ENCODE measurements around the gene COMMD3.
A peak's percentile ranks its signal among the peaks of the same experiment; 100 is the strongest.
"Not testable (repeated sequence)": the region's sequence is repeated elsewhere in the genome, so short reads cannot be mapped to it uniquely, and the experiment has no call there.

COMMD3 gene

DNA sequence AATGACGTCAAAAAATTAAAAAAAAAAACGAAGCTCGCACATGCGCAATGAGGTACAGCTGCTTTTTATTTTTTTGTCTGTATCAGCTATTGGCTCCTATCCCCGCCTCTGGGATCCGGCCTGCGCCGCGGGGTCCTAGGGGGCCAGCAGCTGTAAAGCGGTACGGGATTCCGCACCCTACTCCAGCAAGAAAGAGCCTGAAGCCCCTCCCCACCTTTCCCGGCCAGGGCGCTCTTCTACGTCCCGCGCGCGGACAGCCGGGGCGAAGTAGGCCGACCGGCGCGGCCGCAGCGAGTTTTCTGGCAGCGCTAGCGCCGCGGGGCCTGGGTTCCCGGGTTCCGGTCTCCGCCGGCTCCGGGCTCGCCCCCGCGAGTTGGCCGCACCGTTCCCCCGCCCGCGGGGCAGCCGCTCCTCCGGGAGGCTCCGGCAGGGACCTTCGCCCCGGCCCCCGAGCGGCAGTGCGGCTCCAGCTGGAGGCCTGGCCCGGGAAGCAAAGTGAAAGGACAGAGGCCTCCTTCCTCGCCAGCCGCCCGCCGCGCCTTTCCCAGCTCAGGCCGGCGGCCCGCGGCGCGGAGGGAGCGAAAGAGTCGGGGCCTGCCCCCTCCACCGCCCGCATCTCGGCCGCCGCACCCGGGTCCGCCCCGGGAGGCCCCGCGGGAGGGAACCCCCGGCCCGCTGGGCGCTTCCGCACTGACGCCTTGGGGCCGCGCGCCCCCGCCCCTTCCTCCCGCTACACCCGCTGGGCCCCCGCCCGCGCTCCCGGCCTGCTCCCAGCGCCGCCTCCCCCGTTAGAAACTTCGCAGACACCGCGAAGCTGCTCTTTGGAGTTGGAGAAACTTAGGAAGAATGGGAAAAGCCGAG lies 24.4 kb downstream of the COMMD3 start:
- peak; percentile 93 for DNase-seq

DNA sequence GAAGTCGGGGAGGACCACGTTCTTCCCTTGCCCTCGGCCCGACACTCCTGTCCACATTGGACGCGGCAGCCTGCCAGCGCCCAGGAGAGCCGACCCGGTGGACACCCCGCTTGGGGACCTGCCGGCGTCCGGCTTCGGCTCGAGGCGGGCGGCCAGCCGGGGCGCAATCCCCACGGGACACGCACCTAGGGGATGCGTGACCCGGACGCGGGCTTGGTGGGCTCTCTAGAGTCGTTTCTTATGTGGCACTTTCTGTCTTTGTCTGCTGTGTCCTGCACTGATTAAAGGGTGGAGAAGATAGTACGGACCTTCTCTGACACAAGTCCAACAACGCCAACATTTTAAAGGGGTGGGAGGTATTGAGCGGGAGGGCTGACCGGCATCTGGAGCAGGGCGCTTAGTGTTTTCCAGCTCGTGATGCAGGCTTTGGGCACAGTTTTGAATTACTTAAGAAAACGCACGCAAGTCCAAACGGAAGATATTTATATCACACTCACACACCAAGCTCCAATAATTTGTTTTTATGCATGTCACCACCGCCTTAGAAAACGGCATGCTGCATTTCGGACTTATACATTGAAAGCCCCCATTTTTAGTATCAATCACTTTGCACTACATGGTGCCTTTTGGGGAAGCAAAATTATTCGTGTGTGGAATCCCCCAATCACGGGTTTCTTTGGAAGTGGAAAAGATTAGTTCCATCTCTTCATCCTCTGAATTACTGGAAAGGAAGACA lies 25.2 kb downstream of the COMMD3 start:
- DNase-seq = peak; percentile 84

DNA sequence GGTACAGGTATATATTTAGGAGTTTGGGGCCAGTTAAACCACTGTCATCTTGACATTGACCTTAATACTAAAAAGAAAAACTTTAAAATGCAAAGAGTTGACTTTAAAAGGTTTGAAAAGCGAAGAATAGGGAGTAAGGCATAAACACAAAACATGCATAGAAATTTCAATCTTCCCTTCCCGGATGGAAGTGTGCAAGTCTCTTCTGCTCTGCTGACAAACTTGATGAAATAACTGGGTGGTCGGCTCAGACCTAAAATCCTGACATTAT lies 25.7 kb downstream of the COMMD3 start:
- peak; percentile 33 for DNase-seq

DNA sequence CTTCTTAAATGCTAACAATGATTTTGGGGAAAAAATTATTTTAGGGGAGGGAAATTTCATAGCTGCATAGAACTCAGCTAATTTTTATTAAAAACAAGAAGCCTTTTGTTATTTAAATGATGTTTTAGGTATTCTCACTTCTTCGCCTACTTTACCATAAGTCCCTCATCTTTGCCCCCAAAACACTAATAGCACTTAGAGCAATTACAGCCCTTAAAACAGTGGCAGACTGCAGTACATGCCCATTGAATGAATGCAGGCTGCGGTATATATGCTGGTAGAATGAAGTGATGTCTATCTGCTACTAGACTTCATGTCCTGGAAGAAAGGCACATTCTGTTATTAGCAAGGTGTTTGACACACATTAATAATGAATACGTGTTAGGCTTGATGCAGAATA lies 26.2 kb downstream of the COMMD3 start:
- no peak for DNase-seq

DNA sequence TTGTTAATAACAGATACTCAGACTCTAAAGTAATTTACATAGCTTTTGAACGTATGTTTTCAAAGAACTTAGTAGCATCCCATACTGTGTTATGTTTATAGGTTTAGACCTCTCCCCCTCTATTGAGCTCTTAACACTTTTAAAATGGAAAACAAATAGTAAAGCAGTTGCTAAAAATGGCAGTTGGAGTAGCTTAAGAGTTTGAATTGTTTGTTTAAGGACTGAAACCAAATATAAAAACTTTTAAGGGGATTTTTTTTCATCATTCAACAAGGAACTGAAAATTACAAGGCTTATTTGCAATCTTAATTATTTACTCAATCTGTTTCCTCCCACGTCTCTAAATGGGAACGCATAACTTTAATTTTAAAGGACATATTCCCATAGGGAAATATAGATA lies 27.5 kb downstream of the COMMD3 start:
- no peak for DNase-seq

DNA sequence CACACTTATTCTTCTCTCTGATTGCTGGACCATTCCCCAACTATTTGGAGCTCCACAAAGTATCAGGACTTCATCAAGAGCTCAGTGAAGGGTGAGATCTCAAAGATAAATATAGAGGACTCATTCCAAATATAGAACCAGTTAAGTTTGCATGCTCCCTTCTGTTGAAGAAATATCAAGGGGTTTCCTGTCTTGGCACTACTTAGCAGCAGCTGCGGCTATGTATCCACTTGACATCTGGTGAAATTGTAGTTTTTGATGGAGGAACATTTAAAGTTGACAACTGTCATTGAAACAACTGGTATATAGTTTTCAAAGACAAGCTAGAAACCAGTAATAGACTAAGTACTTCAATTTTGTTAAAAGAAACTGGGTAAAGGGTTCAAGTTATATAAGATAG lies 28.1 kb downstream of the COMMD3 start:
- DNase-seq = no peak

DNA sequence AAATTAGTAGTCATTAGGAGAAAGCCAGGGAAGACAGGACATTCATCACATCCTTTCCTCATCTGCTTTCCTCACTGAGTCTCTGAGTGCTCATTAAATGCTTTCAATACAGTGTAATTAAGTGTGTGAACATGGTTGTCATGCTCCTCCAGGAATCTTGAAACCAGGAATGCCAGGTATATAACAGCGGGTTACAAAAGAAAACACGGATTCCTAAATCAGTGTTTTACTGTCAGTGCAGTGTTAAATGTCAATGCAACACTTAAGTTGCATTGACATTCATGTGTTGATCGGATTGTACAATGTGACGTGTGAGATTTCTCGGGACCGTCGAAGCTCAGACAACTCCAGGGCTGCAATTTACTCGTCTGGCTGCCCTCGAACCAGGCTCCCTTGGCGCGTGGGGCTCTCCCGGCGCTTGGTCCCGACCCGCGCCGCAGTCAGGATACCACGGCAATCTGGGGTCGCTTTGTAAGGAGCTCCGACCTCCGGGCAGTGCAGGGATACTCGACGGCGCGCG lies 28.7 kb downstream of the COMMD3 start:
- DNase-seq = no peak

DNA sequence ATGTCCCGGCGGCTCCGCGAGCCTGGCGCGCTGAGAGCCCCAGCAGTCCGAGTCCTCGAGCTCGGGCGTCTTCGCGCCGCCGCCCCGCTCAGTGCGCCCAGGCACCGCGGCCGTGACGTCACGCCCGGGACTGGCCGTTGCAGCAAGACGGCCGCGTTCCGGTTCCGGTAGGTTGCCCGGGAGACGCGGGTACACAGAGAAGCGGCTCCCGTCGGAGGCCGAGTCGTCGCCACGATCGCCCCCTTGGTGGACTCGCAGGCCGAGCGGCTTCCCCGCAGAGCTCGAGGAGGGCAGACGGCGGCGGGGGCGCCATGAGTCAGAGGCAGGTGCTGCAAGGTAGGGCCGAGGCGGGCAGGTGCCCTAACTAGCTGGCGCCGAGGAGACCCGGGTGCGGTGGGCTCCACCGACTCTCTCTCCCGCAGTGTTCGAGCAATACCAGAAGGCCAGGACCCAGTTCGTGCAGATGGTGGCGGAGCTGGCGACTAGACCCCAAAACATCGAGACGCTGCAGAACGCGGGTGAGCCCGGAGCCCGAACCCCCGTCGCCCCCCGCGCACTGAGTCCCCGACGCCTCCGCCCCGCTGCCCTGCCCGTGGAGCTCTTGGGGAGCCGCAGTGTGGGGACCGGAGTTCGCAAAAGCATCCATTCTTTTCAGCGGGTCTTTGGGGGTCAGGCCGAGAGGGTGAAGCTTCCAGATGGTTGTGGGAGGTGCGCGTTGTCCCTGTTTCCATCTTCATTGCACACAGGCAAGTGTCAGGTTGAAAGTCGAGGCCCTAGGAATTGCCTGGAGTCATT lies 29.3 kb downstream of the COMMD3 start, which contains the start of gene SPAG6:
SPAG6 (plus strand) TSS at position 196 of the 795 bp plus-strand sequence; CDS start at position 312, 116 bp downstream.
- DNase-seq = peak; percentile 81

DNA sequence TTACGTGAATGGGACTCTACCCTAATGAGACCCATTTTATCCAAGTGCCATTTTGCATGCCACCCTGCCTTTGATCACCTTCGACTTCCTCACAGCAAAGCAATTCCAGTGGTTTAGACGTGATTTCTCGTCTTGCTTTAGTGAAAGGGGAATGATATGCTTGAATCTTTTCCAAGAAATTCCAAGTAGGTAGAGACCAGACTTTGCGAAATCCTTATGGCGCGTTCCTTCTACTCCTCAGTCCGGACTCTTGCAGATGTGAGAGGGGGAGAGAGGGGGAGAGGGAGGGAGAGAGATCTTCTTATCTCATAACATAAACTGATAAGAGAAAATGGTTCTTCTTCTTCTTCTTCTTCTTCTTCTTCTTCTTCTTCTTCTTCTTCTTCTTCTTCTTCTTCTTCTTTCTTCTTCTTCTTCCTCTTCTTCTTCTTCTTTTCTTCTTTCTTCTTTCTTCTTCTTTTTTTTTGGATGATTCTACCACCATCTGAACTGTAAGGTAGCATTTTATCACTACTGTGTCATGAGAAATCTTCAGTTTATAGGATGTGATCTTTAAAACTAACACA lies 30.0 kb downstream of the COMMD3 start:
- DNase-seq = no peak

DNA sequence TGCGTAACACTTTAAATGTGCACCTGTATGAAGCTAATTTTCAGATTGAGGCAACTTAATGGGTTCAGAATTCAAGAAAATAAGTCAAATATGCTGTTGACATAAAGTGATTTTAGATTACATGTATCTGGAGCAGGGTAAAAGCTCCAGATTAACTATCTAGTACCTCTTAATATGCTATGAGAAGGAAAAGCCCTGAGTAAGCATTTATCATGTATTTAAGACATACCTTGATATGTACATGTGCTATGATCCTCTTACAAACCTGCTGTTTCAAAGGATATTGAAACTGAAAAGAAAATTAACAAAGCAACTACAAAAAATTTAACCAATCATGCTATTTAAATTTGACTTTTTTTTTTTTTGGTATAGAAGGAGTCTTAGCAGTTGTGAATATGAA lies 33.6 kb downstream of the COMMD3 start:
- DNase-seq = no peak

DNA sequence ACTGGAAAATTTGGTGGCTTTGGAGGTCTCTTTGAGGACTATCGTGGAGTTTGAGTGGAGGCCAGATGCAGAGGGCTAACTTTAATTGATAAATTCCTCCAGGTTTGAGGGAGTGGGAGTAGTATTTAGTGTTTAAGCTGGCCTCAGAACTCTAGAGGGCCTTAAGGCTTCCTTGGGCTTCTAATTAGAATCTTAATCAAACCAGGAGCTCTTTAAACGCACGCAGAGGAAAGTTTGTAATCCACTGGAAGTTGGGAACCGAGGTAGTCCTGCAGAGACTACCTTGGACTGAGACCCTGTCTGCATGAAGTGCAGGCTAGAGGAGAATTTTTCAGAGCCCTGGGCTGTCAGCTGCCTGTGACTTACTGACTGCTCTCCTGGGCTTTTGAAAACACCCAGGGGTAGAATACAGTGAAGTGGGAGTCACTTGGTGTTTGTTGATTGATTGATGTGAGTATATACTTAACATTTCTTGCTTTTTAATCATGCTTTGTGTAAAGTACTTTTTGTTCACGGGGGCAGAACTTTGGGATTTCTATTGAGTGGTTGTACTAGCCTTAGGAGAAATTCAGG lies 35.0 kb downstream of the COMMD3 start:
- DNase-seq = no peak

DNA sequence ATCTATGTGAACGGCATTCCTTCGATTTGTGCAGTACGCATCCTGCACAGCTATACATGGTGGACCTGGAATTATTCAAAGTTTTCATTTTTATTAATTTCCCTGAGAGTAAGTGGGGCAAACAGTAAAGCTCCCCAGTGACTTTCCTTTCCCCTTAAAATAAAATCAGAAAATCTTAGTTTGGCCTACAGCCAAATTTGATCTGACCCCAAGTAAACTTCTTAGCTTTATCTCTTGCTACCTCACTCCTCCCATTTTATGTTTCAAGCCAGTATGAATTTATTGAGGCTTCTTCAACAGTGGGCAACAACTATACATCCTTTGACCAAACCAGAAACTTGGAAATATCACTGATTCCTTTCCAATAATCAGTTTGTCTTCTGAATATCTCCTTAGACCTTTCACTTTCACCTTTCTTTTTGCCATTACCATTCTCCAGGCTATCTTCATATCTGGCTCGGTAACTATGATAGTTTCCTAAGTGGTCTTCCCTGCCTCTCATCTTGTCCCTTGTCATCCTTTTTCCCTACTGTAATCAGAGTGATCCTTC lies 40.2 kb downstream of the COMMD3 start:
- no peak for DNase-seq

DNA sequence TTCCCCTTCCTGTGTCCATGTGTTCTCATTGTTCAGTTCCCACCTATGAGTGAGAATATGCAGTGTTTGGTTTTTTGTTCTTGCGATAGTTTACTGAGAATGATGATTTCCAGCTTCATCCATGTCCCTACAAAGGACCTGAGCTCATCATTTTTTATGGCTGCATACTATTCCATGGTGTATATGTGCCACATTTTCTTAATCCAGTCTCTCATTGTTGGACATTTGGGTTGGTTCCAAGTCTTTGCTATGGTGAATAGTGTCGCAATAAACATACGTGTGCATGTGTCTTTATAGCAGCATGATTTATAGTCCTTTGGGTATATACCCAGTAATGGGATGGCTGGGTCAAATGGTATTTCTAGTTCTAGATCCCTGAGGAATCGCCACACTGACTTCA lies 41.6 kb downstream of the COMMD3 start:
- DNase-seq = not testable (repeated sequence)

DNA sequence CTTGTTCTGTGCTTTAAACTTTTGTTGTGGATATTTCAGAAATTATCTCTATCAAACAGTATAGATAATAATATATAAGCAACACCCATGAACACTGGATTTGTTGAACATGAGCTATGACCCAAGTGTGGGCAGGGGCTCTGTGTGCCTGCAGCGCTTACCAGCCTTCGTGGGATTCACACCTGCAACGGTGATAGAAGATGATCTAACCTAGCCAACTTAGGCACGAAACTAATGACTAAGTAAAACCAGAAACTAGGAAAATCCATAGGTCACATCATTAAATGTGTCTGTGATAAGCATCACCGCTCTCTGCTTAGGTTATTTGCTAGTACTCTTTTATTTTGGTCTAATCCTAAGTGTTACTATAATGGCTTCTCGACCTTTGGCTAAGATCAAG lies 47.1 kb downstream of the COMMD3 start:
- no peak for DNase-seq

DNA sequence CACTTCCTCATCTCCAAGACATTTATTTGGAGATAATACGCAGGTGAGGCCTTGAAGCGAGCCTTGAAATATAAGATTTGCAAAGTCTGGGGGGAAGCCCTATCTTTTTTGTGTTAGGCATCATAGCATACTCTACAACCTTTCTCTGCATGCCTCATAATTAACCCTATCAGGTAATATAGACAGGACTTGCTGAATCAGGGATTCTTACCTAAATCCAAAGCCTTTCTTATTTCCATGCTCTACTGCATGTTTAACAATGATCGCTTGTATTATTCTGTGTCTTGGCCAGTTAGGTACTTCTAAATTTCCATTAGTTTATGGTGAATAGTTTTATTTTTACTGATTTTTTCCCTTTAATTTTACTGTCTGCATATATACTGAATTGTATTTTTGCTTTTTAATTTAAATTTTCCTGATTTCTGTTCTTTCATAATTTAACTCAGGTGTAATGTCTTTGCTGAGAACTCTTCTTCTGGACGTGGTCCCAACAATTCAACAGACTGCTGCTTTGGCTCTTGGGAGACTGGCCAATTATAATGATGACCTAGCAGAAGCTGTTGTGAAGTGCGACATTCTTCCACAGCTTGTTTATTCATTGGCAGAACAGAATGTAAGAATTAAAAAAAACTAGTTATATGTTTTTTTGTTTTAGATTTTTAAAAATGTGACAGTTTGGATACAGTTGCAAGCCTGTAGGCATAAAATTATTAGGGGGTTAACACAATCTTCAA lies 48.4 kb downstream of the COMMD3 start:
- DNase-seq = no peak

DNA sequence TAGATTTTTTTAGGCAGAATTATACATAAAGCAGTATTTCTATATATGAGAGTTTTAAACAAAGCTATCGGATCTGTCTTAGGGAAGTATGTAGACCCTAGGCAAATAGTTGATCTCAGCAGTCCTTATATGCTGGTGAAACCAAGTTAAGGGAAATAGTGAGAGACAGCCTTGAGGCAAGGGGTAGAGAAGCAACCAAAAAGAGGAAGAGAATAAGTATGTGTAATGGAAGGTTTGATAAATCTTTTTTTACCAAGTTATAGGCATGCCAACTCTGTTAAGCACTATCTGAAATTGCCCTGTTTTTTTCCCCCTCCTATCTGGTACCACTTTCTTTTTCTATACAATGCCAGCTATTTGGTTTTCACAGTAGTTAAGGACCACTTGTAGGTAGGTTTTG lies 49.0 kb downstream of the COMMD3 start:
- DNase-seq = no peak

DNA sequence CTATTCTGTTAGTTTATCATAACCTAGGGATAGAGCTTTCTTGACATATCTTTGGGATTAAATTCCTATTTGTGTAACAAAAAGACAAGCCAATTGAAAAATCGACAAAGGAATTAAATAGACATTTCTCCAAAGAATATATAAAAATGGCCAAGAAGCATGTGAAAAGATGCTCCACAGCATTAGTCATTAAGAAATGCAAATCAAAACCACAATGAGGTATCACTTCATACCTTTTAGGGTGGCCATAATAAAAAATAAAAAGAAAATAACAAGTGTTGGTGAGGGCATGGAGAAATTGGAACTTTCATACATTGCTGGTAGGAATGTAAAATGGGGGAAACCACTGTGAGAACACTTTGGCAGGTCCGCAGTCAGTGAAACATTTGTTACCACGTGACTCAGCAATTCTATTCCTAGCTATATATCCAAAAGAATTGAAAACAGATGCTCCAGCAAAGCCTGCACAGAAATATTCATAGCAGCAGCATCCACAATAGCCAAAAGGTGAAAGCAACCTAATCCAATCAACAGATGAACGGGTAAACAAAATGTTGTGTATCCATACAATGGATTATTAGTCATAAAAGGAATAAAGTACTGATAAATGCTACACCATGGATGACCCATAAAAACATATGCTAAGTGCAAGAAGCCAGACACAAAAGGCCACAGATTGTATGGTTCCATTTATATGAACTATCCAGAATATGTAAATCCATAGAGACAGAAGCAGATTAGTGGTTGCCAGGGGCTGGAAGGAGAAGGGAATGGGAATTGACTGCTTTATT lies 49.7 kb downstream of the COMMD3 start:
- no peak for DNase-seq

DNA sequence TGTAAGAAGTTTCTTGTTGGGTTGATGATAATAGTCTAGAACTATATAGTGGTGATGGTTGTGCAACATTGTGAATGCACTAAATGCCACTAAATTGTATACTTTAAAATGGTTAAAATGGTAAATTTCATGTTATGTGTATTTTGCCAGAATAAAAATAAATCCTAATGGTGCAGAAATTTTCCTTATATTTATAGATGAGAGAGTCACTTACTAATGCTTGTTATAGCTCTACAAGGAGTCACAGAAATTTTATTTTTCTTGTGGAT lies 50.2 kb downstream of the COMMD3 start:
- DNase-seq = no peak

DNA sequence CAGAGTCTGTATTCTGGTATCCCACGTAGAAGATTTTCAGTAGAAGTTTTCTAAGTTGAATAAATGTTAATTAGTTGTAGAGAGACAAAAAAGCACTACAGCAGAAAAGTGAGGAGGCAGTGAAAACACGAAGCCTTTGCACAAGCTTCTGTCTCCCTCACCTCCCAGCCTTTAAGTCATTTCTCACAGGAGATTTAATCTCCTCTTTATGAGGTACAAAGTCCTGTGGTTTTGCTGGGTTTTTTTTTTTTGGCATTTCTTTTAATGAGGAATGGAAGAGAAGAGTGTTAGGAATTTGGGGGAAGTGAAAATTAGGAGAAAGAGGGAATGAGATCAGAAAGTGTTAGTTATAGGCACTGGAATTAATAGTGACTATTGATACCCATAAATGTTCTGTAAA lies 50.6 kb downstream of the COMMD3 start:
- DNase-seq = no peak

DNA sequence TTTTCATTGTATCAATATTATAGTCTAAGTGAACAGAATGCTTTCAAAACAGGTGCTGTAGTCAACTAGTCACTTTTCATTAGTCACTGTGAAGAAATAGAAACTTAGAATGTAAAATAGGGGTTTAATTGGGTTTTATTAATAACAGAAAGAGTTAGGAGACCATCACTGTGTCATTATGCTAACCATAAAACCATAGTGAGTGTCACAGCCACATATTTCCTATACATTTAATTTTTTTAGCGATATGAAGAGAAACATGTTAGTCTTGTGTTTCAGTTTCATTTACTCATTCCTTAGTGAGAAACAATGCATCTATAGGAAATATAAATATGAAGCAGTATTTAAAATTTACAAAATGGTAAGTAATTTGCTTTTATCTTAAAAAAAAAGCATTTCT lies 51.3 kb downstream of the COMMD3 start:
- no peak for DNase-seq

DNA sequence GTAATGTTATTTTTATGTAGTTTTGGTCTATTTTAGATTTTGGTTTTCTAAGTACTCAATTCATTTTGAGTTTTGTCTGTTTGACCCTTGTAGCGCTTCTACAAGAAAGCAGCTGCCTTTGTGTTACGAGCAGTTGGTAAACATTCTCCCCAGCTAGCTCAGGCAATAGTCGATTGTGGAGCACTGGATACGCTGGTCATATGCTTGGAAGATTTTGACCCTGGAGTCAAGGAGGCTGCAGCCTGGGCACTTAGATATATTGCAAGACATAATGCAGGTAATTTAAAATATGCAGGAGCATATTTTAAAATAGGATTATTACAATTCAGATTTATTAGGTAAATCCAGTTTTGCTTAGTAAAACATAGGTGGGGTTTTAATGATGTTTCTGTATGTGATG lies 52.2 kb downstream of the COMMD3 start:
- no peak for DNase-seq

Measured in retina (tissue), 1 donor.